ENCODE measurements around the gene PRMT9.
A peak's percentile ranks its signal among the peaks of the same experiment; 100 is the strongest.

Gene PRMT9

DNA sequence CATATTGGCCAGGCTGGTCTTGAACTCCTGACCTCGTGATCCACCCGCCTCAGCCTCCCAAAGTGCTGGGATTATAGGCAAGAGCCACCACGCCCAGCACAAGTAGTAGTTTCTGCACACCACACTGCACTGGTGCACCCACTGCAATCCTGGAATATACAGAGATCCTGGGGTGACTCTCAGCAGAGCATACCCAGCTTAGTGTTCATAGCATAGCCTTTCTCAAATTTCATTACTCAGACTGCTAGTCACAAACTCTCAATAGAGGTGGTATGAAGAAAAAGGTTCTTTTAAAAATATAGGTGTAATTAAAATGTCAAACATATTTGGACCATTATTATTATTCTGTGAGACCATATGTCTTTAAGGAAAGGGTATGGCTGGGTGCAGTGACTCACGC, 41.7 kb upstream of the PRMT9 start:
- TF ChIP-seq, protein P1, sequence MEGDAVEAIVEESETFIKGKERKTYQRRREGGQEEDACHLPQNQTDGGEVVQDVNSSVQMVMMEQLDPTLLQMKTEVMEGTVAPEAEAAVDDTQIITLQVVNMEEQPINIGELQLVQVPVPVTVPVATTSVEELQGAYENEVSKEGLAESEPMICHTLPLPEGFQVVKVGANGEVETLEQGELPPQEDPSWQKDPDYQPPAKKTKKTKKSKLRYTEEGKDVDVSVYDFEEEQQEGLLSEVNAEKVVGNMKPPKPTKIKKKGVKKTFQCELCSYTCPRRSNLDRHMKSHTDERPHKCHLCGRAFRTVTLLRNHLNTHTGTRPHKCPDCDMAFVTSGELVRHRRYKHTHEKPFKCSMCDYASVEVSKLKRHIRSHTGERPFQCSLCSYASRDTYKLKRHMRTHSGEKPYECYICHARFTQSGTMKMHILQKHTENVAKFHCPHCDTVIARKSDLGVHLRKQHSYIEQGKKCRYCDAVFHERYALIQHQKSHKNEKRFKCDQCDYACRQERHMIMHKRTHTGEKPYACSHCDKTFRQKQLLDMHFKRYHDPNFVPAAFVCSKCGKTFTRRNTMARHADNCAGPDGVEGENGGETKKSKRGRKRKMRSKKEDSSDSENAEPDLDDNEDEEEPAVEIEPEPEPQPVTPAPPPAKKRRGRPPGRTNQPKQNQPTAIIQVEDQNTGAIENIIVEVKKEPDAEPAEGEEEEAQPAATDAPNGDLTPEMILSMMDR (IDR thresholded peaks at IDR 0.05; ENCODE audit: borderline replicate concordance, control extremely low read depth, extremely low read depth, insufficient read depth, missing control alignments): no peak
- no peak for DNase-seq (ENCODE audit: low spot score)
- in situ Hi-C loops (cut with MboI; ENCODE audit: low sequenced_read_pairs, unreplicated experiment): no loop called here

DNA sequence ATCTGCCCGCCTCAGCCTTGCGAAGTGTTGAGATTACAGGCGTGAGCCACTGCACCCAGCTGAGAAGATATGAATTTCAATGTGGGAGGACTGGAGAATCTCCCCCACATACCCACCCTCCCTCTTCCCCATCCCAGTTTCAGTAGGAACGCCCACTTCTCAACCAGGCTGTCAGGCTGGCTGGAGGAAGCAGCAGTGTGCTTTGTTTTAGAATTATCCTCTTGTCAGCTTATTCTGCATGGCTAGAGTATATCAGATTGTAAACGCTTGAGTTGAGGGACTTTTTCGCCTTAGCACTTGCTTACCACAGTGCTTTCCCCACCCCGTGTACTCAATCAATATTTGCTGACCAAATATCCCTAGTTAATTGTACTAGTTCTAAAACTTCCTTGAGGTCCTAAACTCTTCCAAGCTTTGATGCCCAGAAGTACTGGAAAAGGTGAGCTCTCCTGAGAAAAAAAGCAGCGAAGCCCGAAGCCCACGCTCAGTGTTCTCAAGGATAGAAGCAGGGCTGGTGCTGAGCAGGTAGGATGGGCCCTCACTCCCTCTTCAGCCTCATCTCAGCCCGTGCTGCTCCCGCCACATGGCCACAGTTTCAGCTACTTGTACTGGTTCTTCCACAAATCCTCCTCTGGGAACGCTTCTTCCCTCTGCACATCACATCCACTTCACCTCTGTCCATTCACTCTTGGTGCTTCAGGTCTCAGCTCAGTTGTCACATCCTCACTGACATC, 40.7 kb upstream of the PRMT9 start:
- in situ Hi-C loops (cut with MboI; ENCODE audit: low sequenced_read_pairs, unreplicated experiment): no loop called here
- DNase-seq (ENCODE audit: low spot score): no peak
- TF ChIP-seq, protein P1 (IDR thresholded peaks at IDR 0.05; ENCODE audit: borderline replicate concordance, control extremely low read depth, extremely low read depth, insufficient read depth, missing control alignments): no peak

DNA sequence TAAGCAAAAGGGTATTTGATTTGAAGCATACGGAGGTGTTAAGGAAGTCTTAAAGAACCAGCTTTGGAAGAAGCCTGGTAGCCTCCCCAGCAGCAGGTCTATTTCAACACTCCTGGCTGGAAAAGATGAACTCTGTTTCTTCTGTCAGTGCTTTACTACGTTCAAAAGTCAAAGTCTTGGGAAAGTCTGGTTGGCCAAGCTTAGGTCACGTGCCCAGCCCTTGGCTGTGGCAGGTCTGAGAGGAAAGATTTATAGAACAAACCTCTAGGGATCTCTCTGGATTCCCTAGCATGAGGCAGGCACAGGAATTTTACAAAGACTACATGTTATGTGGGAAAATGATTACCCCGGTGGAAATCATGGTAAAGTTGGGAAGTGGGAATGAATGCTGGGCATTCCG, 39.4 kb upstream of the PRMT9 start:
- DNase-seq (ENCODE audit: low spot score): no peak
- TF ChIP-seq, protein P1 (IDR thresholded peaks at IDR 0.05; ENCODE audit: borderline replicate concordance, control extremely low read depth, extremely low read depth, insufficient read depth, missing control alignments): no peak
- in situ Hi-C loops (cut with MboI; ENCODE audit: low sequenced_read_pairs, unreplicated experiment): no loop called here

DNA sequence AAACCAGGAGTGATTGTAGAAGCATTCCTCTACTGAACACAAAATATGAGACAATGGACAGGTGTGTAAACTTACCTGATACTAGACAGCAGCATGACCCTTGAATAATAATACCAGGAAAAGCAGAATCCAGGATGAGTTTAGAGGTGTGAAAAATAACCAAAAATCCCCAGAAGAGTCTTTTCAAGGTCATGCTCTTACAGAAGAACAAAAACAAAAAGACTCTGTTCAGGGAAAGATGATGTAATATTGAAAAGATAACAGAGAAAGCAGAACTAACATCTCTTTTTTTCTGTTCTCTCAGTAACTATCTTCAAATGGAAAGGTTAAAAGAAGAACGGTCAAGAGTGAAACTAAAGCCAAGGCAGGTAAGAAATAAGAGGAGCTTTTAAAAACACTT, 33.9 kb upstream of the PRMT9 start:
- TF ChIP-seq, protein P1 (IDR thresholded peaks at IDR 0.05; ENCODE audit: borderline replicate concordance, control extremely low read depth, extremely low read depth, insufficient read depth, missing control alignments): no peak
- in situ Hi-C loops (cut with MboI; ENCODE audit: low sequenced_read_pairs, unreplicated experiment): loop anchor here (10.0 kb wide), 1 partner anchor 147 kb away; no protein-coding TSS in a partner anchor
- peak; percentile 56 for DNase-seq (ENCODE audit: low spot score)

DNA sequence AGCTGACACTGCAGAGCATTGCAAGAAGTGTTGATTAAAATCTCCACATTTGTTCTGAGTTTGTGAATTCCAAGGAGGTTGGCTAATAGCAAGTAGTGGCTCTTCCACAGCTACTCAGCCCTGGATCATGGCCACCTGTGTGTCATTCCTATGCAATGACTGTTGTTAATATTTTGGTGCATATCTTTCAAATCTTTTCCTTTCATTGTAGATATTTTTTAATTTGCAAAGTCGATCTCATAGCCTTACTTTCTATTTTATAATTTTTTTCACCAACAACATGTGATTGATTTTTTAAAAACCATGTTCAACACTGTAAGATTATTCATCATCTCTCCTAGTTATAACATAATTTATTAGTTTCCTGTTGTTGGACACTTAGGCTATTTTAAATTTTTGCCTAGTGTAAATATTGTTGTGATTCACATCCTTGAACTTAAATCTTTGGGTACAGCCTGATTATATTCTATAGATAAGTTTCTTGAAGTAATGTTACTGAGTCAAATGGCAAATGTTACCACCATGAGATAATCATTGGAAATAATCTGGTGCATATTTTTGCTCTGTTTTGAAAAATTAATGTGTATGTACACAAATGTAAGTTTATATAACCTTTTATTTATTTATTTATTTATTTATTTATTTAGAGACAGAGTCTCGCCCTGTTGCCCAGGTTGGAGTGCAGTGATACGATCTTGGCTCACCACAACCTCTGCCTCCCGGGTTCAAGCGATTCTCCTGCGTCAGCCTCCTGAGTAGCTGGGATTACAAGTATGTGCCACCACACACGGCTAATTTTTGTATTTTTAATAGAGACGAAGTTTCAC, 30.8 kb upstream of the PRMT9 start:
- in situ Hi-C loops (cut with MboI; ENCODE audit: low sequenced_read_pairs, unreplicated experiment): loop anchor here (10.0 kb wide), 1 partner anchor 150 kb away; no protein-coding TSS in a partner anchor
- TF ChIP-seq, protein P1 (IDR thresholded peaks at IDR 0.05; ENCODE audit: borderline replicate concordance, control extremely low read depth, extremely low read depth, insufficient read depth, missing control alignments): no peak
- no peak for DNase-seq (ENCODE audit: low spot score)

DNA sequence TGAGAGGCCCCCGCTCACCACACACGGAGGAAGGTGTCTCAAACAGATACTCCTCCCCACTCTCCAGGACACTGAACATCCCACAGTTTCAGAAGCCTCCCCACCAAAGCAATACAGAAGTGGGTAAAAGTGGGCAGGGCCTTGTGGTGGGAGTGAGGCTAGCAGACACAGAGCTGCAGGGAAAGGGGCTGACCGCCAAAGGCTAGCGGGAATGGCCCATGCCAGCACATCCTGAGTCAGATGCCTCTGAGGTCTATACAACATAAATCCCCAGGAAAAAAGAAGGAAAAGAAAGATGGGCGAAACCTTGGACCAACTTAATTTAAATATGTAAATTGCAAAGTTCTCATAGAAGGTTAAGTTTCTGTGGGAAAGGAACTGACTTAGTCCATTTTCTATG, 26.0 kb upstream of the PRMT9 start:
- DNase-seq (ENCODE audit: low spot score): no peak
- TF ChIP-seq, protein P1 (IDR thresholded peaks at IDR 0.05; ENCODE audit: borderline replicate concordance, control extremely low read depth, extremely low read depth, insufficient read depth, missing control alignments): no peak
- in situ Hi-C loops (cut with MboI; ENCODE audit: low sequenced_read_pairs, unreplicated experiment): loop anchor here (10.0 kb wide), 1 partner anchor 155 kb away; no protein-coding TSS in a partner anchor
